Esophagus muscularis mucosa (tissue), 4 donors: ENCODE measurements around the gene PIK3CB.

ENCODE experiments used
- EP300 ChIP-seq: sonication (generic); formaldehyde crosslinking; IDR thresholded peaks from one replicate; pipeline ENCODE4 v1.6.1; 2017; ENCODE audit warnings: antibody characterized with exemption
- POLR2A ChIP-seq: fragments of 450-650 bp; IDR thresholded peaks from one replicate; pipeline ENCODE4 v1.6.1; 2017; ENCODE audit warnings: antibody characterized with exemption, moderate library complexity, mild to moderate bottlenecking, low read depth
- TF ChIP-seq, protein P1 (sequence below), 3 experiments: fragments of 200-600 bp in 2 of 3; fragments of 450-650 bp in 1 of 3; sonication (generic) in 2 of 3; IDR thresholded peaks; one replicate each; pipeline ENCODE4 v1.5.1; 2017 to 2019; ENCODE audit warnings: antibody characterized with exemption in 3 of 3, mild to moderate bottlenecking in 2 of 3, moderate library complexity in 1 of 3

GRCh38 chr3:138845771-138846173 is 11.0 kb upstream of the PIK3CB start:
- TF ChIP-seq, protein P1, sequence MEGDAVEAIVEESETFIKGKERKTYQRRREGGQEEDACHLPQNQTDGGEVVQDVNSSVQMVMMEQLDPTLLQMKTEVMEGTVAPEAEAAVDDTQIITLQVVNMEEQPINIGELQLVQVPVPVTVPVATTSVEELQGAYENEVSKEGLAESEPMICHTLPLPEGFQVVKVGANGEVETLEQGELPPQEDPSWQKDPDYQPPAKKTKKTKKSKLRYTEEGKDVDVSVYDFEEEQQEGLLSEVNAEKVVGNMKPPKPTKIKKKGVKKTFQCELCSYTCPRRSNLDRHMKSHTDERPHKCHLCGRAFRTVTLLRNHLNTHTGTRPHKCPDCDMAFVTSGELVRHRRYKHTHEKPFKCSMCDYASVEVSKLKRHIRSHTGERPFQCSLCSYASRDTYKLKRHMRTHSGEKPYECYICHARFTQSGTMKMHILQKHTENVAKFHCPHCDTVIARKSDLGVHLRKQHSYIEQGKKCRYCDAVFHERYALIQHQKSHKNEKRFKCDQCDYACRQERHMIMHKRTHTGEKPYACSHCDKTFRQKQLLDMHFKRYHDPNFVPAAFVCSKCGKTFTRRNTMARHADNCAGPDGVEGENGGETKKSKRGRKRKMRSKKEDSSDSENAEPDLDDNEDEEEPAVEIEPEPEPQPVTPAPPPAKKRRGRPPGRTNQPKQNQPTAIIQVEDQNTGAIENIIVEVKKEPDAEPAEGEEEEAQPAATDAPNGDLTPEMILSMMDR (IDR thresholded peaks at IDR 0.05), result no peak
- TF ChIP-seq POLR2A (no peak), EP300 (no peak)
